ENCODE data around the gene MRC2.

DNA sequence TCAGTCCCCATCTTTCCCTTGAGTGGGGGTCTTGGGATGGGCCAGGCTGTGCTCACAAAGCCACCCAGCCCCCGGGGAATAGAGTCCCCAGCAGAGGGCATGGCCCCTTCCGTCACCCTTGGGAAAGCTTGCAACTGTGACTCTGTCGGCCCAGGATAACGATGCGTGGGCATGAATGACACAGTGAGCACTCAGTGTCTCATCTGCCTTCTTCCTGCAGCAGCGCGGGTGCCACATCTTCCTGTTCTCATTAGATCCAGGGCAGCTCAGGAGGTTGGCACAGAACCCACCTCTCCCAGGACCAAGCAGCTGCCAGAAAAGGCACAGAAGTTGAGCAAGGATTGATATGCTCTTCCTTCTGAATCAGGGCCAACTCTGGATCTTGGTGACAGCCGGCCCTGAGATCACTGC lies 84.7 kb downstream of the MRC2 start:
- TF ChIP-seq, protein P1, sequence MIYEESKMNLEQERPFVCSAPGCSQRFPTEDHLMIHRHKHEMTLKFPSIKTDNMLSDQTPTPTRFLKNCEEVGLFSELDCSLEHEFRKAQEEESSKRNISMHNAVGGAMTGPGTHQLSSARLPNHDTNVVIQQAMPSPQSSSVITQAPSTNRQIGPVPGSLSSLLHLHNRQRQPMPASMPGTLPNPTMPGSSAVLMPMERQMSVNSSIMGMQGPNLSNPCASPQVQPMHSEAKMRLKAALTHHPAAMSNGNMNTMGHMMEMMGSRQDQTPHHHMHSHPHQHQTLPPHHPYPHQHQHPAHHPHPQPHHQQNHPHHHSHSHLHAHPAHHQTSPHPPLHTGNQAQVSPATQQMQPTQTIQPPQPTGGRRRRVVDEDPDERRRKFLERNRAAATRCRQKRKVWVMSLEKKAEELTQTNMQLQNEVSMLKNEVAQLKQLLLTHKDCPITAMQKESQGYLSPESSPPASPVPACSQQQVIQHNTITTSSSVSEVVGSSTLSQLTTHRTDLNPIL (CRISPR knock-in tag; IDR thresholded peaks at IDR 0.05; ENCODE audit: low read depth): no peak
- no peak for TF ChIP-seq ZNF8 (CRISPR knock-in tag; IDR thresholded peaks at IDR 0.05)
- no peak for TF ChIP-seq RARB (CRISPR knock-in tag; IDR thresholded peaks at IDR 0.05)
- TF ChIP-seq TOX (CRISPR knock-in tag; IDR thresholded peaks at IDR 0.05; ENCODE audit: borderline replicate concordance): no peak
- TF ChIP-seq, protein P2, sequence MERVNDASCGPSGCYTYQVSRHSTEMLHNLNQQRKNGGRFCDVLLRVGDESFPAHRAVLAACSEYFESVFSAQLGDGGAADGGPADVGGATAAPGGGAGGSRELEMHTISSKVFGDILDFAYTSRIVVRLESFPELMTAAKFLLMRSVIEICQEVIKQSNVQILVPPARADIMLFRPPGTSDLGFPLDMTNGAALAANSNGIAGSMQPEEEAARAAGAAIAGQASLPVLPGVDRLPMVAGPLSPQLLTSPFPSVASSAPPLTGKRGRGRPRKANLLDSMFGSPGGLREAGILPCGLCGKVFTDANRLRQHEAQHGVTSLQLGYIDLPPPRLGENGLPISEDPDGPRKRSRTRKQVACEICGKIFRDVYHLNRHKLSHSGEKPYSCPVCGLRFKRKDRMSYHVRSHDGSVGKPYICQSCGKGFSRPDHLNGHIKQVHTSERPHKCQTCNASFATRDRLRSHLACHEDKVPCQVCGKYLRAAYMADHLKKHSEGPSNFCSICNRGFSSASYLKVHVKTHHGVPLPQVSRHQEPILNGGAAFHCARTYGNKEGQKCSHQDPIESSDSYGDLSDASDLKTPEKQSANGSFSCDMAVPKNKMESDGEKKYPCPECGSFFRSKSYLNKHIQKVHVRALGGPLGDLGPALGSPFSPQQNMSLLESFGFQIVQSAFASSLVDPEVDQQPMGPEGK (CRISPR knock-in tag; IDR thresholded peaks at IDR 0.05; ENCODE audit: borderline replicate concordance): no peak
- TF ChIP-seq ZNF565 (CRISPR knock-in tag; conservative IDR thresholded peaks at IDR 0.05; ENCODE audit: low read depth): no peak
- no peak for TF ChIP-seq GLIS3 (CRISPR knock-in tag; IDR thresholded peaks at IDR 0.05)
- no peak for TF ChIP-seq PPARA (CRISPR knock-in tag; IDR thresholded peaks at IDR 0.05; ENCODE audit: borderline replicate concordance)
- TF ChIP-seq ZNF70 (CRISPR knock-in tag; IDR thresholded peaks at IDR 0.05): no peak

Data from SK-N-SH treated with all-trans-retinoic acid at 6 μM for 48 hours (cell line).